SK-N-SH (cell line): ENCODE results near the gene LILRB5.
"Not testable (repeated sequence)": the region's sequence is repeated elsewhere in the genome, so short reads cannot be mapped to it uniquely, and the experiment has no call there.

Experiments used
- CHD2 ChIP-seq: fragments of 150-350 bp; IDR thresholded peaks from 2 replicates; pipeline ENCODE4 v1.6.1; 2018; ENCODE audit warnings: low read length; ENCODE audit not compliant: partially characterized antibody
- EP300 ChIP-seq, 2 experiments: IDR thresholded peaks; 2 replicates each; pipeline versions ENCODE4 v1.4.0 to v1.6.1; 2012; ENCODE audit warnings: borderline replicate concordance in 1 of 2, low read depth in 1 of 2, low read length in 1 of 2
- EZH2phosphoT487 ChIP-seq: fragments of 200-600 bp; sonication (generic); IDR thresholded peaks from 2 replicates; pipeline ENCODE4 v1.6.1; 2017; ENCODE audit warnings: low read depth, mixed run types, mild to moderate bottlenecking, antibody characterized with exemption, moderate library complexity, borderline replicate concordance
- POLR2AphosphoS5 ChIP-seq: IDR thresholded peaks from 2 replicates; pipeline ENCODE4 v1.6.1; 2012; ENCODE audit warnings: low read depth, low read length
- RAD21 ChIP-seq: IDR thresholded peaks from 2 replicates; pipeline ENCODE4 v1.6.1; 2012; ENCODE audit warnings: mild to moderate bottlenecking, low read length
- SMC3 ChIP-seq: IDR thresholded peaks from 2 replicates; pipeline ENCODE4 v1.6.1; 2012; ENCODE audit warnings: low read depth, low read length, improper control_type of control experiment
- TEAD4 ChIP-seq: IDR thresholded peaks from 2 replicates; pipeline ENCODE4 v1.4.0; 2012; ENCODE audit warnings: mild to moderate bottlenecking, borderline replicate concordance; ENCODE audit not compliant: insufficient read depth
- TF ChIP-seq, protein P1 (sequence below): IDR thresholded peaks from 2 replicates; pipeline ENCODE4; 2012
- TF ChIP-seq, protein P2 (sequence below): IDR thresholded peaks from 2 replicates; pipeline ENCODE4 v1.4.0; 2012; ENCODE audit warnings: low read depth
- TF ChIP-seq, protein P3 (sequence below): fragments of 200-600 bp; sonication (generic); IDR thresholded peaks from 2 replicates; pipeline ENCODE4 v1.6.1; 2017; ENCODE audit warnings: antibody characterized with exemption, mild to moderate bottlenecking, moderate library complexity

DNA sequence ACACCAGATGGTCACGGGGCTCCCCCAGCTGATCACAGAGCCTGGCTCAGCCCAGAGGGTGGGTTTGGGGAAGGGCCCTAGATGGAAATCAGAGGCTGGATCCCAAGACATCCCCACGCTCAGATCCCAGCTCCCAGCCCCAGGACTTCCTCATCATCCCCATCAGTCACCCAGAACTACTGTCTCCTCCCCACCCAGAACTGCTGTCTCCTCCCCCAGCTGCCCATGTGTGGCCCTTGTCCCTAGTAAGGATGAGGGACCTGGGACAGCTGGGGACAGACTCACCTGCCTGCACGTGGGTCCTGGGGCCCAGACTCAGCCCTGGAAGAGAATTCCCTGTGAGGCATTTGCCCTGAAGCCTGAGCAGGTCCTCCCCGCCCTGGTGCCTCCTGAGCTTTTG, 14.8 kb downstream of the LILRB5 start:
- TF ChIP-seq, protein P1, sequence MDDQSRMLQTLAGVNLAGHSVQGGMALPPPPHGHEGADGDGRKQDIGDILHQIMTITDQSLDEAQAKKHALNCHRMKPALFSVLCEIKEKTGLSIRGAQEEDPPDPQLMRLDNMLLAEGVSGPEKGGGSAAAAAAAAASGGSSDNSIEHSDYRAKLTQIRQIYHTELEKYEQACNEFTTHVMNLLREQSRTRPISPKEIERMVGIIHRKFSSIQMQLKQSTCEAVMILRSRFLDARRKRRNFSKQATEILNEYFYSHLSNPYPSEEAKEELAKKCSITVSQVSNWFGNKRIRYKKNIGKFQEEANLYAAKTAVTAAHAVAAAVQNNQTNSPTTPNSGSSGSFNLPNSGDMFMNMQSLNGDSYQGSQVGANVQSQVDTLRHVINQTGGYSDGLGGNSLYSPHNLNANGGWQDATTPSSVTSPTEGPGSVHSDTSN, result not testable (repeated sequence)
- TF ChIP-seq RAD21; EZH2phosphoT487; TEAD4; EP300 (IDR thresholded peaks at IDR 0.05; ENCODE audit: borderline replicate concordance in 1 of 2, low read depth in 1 of 2, low read length in 1 of 2); SMC3; POLR2AphosphoS5; CHD2: not testable (repeated sequence)
- TF ChIP-seq, protein P2, sequence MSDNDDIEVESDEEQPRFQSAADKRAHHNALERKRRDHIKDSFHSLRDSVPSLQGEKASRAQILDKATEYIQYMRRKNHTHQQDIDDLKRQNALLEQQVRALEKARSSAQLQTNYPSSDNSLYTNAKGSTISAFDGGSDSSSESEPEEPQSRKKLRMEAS, result not testable (repeated sequence)
- TF ChIP-seq, protein P3, sequence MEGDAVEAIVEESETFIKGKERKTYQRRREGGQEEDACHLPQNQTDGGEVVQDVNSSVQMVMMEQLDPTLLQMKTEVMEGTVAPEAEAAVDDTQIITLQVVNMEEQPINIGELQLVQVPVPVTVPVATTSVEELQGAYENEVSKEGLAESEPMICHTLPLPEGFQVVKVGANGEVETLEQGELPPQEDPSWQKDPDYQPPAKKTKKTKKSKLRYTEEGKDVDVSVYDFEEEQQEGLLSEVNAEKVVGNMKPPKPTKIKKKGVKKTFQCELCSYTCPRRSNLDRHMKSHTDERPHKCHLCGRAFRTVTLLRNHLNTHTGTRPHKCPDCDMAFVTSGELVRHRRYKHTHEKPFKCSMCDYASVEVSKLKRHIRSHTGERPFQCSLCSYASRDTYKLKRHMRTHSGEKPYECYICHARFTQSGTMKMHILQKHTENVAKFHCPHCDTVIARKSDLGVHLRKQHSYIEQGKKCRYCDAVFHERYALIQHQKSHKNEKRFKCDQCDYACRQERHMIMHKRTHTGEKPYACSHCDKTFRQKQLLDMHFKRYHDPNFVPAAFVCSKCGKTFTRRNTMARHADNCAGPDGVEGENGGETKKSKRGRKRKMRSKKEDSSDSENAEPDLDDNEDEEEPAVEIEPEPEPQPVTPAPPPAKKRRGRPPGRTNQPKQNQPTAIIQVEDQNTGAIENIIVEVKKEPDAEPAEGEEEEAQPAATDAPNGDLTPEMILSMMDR, result not testable (repeated sequence)
